GM19043 (cell line): ENCODE data around the gene ZNF804A.
A peak's percentile ranks its signal among the peaks of the same experiment; 100 is the strongest.

Experiments used
- ATAC-seq: cut with Tn5 transposase; IDR thresholded peaks from one replicate; pipeline ENCODE4 v1.9.1; 2021; ENCODE audit warnings: low read depth; ENCODE audit not compliant: unreplicated experiment

Gene ZNF804A

GRCh38 chr2:184602734-184603133 lies 4.4 kb downstream of the ZNF804A start:
- ATAC-seq = no peak

- no peak for ATAC-seq
Measured at GRCh38 chr2:184610891-184611290, 12.6 kb downstream of the ZNF804A start.

- ATAC-seq = no peak
Measured at GRCh38 chr2:184611361-184612085, 13.2 kb downstream of the ZNF804A start.

- ATAC-seq = no peak
Measured at GRCh38 chr2:184620367-184620766, 22.0 kb downstream of the ZNF804A start.

- no peak for ATAC-seq
Measured at GRCh38 chr2:184624311-184624710, 26.0 kb downstream of the ZNF804A start.

- ATAC-seq = no peak
Measured at GRCh38 chr2:184628051-184628450, 29.7 kb downstream of the ZNF804A start.

GRCh38 chr2:184633726-184634125 lies 35.4 kb downstream of the ZNF804A start:
- no peak for ATAC-seq

GRCh38 chr2:184637781-184638180 lies 39.5 kb downstream of the ZNF804A start:
- ATAC-seq = no peak

- no peak for ATAC-seq
Measured at GRCh38 chr2:184644685-184645084, 46.4 kb downstream of the ZNF804A start.

- ATAC-seq = peak; percentile 44
Measured at GRCh38 chr2:184646177-184646576, 47.8 kb downstream of the ZNF804A start.

GRCh38 chr2:184646593-184646992 lies 48.3 kb downstream of the ZNF804A start:
- peak; percentile 12 for ATAC-seq

GRCh38 chr2:184654945-184655344 lies 56.6 kb downstream of the ZNF804A start:
- no peak for ATAC-seq

- ATAC-seq = no peak
Measured at GRCh38 chr2:184677171-184677570, 78.8 kb downstream of the ZNF804A start.

GRCh38 chr2:184679219-184680018 lies 81.1 kb downstream of the ZNF804A start:
- ATAC-seq = no peak

GRCh38 chr2:184680825-184681224 lies 82.5 kb downstream of the ZNF804A start:
- no peak for ATAC-seq

GRCh38 chr2:184681642-184682321 lies 83.5 kb downstream of the ZNF804A start:
- ATAC-seq = no peak

GRCh38 chr2:184683911-184684310 lies 85.6 kb downstream of the ZNF804A start:
- no peak for ATAC-seq

GRCh38 chr2:184685999-184686841 lies 87.9 kb downstream of the ZNF804A start:
- no peak for ATAC-seq

- ATAC-seq = no peak
Measured at GRCh38 chr2:184689638-184690037, 91.3 kb downstream of the ZNF804A start.

- ATAC-seq = no peak
Measured at GRCh38 chr2:184692141-184692734, 93.9 kb downstream of the ZNF804A start.
